ENCODE measurements around the gene CREBRF.
"Not testable (repeated sequence)": the region's sequence is repeated elsewhere in the genome, so short reads cannot be mapped to it uniquely, and the experiment has no call there.

The CREBRF gene

DNA sequence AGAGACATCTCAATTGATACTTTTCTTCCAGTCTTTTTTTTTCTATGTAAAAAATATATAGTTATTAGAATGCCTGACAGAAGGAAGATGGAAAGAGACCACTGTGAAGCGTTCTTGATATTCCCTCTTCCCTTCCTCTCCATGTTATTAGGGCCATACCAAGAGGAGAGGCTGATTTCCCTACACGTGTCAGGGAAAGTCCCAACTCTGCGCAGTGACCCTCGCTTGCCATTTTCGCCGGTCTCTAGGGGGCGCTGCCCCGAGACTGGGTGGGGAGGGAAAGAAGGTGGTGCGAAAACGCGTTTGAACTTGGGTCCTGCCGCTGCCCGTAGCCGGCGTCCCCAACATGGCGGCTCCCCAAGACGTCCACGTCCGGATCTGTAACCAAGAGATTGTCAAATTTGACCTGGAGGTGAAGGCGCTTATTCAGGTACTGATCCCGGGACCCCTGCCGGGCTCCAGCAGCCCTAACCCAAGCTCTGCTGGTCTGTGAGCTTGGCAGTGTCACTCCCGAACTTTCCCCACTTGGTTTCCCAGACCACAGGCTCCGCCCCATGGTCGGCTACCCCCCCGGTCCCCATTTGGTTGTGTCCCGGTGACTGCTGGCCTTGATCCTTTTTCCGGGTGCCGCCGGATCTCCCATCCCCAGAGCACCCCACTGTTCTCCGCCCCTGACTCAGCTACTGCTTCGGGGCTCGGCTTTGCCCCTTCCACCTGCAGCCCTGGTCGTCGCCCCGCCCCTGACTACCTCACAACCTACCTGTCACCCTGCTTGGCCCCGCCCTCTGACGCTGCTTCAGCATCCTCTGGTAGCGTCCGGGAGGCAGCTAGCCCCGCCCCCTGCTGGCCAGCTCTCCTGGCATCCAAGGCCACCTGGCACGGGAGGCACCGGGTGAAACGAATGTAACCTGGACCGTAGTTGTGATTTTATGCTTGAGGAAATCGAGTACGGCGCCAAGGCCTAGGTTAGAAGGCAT, 88.3 kb downstream of the CREBRF start, which contains the start of gene BNIP1:
Gene BNIP1, plus strand, starts transcription at position 332 of the 977 bp plus-strand sequence. Its CDS starts 15 bp downstream, at position 347.
- DNase-seq (ENCODE audit: extremely low spot score, insufficient read length, low read depth) (peak; percentile 92), FAIRE-seq (peak; percentile 99)

- no peak for DNase-seq (ENCODE audit: extremely low spot score, insufficient read length, low read depth)
Observed at GRCh38 chr5:173148354-173148753, 92.2 kb downstream of the CREBRF start.

DNA sequence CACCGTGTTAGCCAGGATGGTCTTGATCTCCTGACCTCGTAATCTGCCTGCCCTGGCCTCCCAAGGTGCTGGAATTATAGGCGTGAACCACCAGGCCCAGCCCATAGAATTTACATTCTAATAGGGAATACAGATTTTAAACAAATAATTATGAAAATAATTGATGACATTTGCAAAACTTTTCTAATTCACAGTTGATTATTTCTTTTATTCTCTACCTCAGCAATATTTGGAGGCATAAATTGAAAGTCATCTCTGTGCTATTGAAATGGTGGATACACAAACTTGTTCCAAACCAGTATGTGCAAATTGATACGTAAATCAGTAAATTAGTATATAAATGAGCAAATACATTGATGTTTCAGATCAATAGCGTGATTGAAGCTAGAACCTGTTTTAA, 96.4 kb downstream of the CREBRF start:
- DNase-seq (ENCODE audit: extremely low spot score, insufficient read length, low read depth) (no peak), FAIRE-seq (no peak)

More at GRCh38 chr5:173148354-173148753, 92.2 kb downstream of the CREBRF start:
- no peak for FAIRE-seq

DNA sequence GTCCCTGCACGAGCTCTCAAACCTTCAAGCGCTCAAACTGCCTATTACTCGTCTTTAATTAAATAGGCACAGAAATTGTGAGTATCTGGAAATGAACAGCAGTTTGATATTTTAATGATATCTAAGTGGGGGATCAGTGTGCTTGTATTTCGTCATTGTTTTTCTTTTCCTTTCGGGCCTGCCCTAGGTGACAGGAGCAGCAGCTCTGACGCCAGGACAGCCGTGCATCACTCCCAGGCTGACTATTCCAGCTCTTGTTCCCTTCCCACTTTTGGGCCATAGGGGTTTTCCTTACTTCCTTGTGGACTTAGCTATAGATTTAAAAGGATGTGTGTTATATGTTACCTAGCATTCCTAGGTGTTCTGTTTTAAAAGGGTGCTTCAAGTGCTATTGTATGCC, 97.7 kb downstream of the CREBRF start:
- no peak for FAIRE-seq
- DNase-seq (ENCODE audit: extremely low spot score, insufficient read length, low read depth), result no peak

DNA sequence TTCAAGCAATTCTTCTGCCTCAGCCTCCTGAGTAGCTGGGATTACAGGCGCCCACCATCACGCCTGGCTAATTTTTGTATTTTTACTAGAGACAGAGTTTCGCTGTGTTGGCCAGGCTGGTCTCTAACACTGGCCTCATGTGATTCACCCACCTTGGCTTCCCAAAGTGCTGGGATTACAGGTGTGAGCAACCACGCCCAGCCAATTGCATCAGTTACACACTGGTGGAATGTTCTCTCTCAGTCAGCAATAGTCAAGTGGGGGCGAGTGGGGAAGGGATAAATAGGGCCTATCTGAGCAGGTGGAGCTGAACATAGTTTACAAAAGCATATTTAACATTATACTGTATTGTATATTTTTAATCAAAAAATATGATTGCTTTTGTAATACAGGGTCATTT, 98.5 kb downstream of the CREBRF start:
- FAIRE-seq; DNase-seq (ENCODE audit: extremely low spot score, insufficient read length, low read depth): not testable (repeated sequence)

DNA sequence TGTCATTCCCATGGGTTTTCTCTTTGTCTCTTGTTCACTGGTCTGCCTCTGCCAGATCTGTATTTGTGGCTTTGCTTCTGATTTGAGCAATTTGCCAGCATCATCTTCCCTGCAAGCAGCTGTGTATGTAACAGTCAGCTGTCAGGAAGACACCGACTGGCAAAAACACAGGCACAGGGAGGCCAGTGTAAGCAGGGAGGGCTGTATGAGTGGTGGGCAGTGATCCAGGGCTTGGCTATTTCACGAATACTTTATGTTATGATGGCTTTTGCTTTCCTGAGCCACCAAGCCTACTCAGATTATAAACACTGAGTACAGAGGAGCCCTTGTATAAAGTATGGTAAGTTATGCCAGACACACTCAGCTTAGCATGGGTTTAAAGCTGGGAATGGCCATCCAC, 99.8 kb downstream of the CREBRF start:
- no peak for FAIRE-seq
- DNase-seq (ENCODE audit: extremely low spot score, insufficient read length, low read depth), result no peak

DNA sequence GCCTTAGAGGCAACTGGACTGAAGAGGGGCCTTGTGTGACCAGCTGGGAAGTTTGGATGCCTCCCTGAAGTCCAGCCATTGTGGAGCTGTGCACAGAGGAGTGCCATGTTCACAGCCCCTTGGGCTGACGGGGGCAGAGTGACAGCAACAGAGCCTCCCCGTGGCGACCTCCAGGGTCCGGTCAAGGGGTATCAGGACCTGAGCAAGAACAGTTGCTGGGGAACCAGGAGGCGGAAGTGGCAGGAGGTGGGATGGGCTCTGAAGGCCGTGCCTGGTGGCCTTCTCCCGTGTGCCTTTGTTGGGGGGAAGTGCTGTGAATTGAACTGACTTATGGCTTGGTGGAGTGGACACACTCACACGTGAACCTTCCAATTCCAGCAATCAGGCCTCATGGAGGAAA, 102.2 kb downstream of the CREBRF start:
- no peak for FAIRE-seq
- no peak for DNase-seq (ENCODE audit: extremely low spot score, insufficient read length, low read depth)

GRCh38 chr5:173159256-173159655, 103.1 kb downstream of the CREBRF start:
- FAIRE-seq (no peak), DNase-seq (ENCODE audit: extremely low spot score, insufficient read length, low read depth) (no peak)

DNA sequence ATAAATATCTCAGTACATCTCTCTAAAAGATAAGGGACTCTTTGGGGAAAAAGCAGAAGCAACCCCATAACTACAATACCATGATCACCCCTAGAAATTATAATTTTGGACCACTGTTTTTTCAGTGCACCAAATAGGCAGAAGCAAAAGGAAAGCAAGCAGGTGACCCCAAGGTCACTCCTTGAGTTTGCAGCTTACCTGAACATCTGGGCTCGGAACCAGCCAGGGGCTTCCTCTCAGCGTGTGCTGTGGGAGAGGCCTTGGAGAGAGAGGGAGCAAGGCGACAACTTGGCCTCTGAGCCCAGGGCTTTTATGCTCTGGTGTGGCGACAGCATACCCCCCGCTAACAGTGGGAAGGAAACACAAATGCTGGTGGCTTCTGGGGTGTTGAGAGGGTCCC, 105.0 kb downstream of the CREBRF start:
- FAIRE-seq (no peak), DNase-seq (ENCODE audit: extremely low spot score, insufficient read length, low read depth) (no peak)

DNA sequence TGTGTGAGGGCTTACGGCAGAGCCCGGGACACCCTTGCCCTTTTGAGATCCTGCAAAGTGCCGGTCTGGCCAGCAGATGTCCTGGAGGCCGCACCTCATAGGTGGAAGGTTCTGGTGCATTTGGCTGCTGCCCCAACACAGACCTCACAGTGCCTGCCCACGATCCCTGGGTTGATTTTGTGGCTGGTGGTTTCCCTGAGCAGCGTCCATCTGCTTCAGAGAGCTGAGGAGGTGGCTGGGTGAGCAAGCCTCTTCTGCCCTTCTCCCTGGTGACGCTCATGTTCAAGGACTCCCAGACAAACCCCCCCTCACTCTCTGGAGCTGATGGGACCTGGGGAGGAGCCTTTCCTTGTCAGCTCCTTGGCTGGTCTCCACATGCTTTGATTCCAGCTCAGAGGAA, 107.1 kb downstream of the CREBRF start:
- no peak for DNase-seq (ENCODE audit: extremely low spot score, insufficient read length, low read depth)
- FAIRE-seq, result no peak

GRCh38 chr5:173165177-173166016, 109.2 kb downstream of the CREBRF start:
- DNase-seq (ENCODE audit: extremely low spot score, insufficient read length, low read depth) (no peak), FAIRE-seq (no peak)

DNA sequence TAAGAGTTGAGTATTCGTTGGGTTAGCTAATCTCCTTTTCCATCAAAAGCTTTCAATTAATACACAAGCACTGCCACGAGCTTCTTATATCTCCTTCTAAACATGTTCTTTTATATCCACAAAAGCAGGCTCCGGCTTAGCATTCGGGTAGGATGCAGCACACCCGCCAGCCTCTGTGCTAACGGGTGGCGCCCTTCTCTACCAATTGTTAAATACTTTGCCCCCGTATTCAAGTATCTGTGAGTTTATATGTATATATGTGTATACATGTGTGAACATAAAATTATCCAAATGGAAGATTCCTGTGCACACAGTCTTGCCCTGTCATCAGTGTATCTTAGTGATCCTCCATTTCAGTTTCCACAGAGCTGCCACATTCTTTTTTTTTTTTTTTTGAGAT, 116.0 kb downstream of the CREBRF start:
- DNase-seq (ENCODE audit: extremely low spot score, insufficient read length, low read depth) (no peak), FAIRE-seq (no peak)

GRCh38 chr5:173175523-173175922, 119.4 kb downstream of the CREBRF start:
- FAIRE-seq, result no peak
- no peak for DNase-seq (ENCODE audit: extremely low spot score, insufficient read length, low read depth)

DNA sequence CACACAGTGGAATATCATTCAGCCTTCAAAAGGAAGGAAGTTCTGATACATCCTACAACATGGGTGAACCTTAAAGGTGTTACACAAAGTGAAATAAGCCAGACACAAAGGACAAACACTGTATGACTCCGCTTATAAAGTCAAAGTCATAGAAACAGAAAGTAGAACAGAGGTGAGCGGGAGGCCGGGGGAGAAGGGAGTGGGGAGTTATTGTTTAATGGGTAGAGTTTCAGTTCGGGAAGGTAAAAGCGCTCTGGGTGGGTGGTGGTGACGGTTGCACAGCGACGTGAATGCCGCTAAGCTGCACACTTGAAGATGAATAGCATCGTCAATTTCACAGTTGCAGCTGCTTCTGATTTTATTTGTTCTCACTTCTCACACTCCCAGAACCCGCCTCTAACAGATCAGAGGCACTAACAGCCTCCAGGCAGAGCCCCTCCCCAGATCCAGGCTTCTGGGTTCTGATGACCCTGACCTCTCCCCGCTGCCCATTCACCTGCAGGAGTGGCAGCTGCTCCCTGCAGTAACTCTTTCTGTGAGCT, 122.3 kb downstream of the CREBRF start:
- DNase-seq (ENCODE audit: extremely low spot score, insufficient read length, low read depth) (no peak), FAIRE-seq (no peak)

DNA sequence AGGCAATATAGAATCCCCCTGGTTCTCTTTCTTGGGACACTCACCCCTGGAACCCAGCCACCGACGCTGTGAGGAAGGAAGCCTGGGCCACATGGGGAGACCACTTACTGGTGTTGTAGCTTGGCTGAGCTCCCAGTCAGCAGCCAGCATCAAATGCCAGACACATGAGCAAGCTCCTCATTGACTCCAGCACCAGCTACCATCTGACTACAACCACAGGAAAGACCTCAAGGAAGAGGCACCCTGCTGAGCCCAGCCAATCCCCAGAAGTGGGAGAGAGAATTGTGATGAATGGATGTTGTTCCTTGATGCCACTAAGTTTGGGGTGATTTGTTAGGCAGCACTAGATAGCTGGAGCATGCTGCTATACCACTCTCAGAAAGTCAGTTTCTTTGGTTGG, 124.2 kb downstream of the CREBRF start:
- FAIRE-seq (no peak), DNase-seq (ENCODE audit: extremely low spot score, insufficient read length, low read depth) (no peak)

DNA sequence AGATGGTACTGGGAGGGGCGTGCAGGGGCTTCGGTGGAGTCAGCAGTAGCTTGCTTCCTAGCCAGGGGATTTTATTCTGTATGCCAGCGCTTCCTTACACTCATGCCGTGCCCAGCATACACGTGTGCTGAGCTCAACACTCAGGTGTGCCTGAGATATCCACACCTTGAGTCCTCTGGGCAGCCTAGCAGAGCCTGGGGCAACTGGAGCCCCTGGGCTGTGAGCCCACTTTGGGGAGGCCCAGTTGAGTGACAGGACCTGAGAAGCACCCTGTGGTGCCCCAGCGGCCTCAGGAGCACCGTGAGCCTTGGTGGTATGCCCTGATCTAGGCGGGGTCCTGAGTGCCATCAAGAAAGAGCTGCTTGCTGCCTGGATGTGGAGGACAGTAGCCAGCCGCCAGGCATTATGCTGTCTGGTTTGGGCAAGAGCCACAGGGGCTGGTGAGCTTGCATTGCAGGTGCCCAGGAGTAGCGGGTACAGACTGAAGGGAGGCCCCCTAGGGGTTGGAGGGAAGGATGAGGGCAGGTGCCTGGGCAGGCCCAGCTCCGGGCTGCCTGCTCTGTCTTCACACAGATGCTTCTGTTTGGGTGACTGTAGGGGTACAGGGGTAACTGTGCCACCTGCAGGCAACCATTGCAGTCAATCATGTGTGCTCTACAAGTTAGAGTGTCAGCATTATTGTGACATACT, 131.0 kb downstream of the CREBRF start:
- DNase-seq (ENCODE audit: extremely low spot score, insufficient read length, low read depth) (no peak), FAIRE-seq (no peak)

DNA sequence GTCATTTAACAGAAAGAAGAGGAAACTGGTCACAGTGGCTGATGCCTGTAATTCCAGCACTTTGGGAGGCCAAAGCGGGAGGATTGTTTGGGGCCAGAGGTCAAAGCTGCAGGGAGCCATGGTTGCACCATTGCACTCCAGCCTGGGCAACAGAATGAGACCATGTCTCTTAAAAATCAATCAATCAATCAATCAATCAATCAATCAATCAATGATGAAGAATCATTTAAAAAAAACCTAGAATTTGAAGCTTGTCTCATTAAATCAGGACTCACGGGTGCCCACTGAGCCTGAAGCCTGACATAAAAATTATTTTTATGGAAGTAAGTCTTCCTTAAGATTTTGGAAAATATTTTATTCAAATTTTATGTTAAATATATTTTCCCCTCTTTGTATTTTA, 132.1 kb downstream of the CREBRF start:
- no peak for FAIRE-seq

More for the DNA sequence above, 132.1 kb downstream of the CREBRF start:
- DNase-seq (ENCODE audit: extremely low spot score, insufficient read length, low read depth), result no peak

All from GM18507 (cell line).